ENCODE data around the gene YTHDC1.

DNA sequence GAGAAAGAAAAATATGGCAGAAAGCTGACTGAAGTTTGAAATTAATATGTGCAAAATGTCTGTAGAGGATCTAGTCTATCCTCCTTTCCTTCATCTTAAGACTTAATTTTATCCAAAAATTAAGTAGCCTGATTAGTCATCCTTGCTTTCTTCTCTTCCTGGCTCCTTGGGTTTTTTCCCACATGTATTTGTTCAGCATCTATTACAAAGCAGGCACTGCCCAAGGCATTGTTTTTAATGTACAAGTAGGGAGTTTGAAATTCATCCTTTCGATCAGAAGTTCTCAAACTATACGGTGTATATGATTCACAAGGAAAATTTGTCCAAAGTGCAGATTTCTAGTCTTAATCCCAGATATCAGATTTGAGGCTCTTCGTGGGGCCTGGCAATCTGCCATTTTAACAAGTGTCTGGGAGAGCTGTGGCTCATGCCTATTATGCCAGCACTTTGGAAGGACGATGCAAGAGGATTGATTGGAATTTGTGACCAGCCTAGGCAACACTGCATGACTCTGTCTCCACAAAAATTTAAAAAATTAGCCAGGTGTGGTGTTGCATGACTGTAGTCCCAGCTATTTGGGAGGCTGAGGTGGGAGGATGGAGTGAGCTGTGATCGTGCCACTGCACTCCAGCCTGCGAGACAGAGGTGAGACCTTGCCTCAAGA, 19.4 kb upstream of the YTHDC1 start:
- no peak for TF ChIP-seq EP300 (IDR thresholded peaks at IDR 0.05; ENCODE audit: low read depth in 2 of 2, low read length in 2 of 2)
- no peak for TF ChIP-seq EP300 (CRISPR knock-in tag; IDR thresholded peaks at IDR 0.05; ENCODE audit: borderline replicate concordance)
- no peak for TF ChIP-seq CHD4 (IDR thresholded peaks at IDR 0.05; ENCODE audit: borderline replicate concordance, low read length)
- TF ChIP-seq, protein P1, sequence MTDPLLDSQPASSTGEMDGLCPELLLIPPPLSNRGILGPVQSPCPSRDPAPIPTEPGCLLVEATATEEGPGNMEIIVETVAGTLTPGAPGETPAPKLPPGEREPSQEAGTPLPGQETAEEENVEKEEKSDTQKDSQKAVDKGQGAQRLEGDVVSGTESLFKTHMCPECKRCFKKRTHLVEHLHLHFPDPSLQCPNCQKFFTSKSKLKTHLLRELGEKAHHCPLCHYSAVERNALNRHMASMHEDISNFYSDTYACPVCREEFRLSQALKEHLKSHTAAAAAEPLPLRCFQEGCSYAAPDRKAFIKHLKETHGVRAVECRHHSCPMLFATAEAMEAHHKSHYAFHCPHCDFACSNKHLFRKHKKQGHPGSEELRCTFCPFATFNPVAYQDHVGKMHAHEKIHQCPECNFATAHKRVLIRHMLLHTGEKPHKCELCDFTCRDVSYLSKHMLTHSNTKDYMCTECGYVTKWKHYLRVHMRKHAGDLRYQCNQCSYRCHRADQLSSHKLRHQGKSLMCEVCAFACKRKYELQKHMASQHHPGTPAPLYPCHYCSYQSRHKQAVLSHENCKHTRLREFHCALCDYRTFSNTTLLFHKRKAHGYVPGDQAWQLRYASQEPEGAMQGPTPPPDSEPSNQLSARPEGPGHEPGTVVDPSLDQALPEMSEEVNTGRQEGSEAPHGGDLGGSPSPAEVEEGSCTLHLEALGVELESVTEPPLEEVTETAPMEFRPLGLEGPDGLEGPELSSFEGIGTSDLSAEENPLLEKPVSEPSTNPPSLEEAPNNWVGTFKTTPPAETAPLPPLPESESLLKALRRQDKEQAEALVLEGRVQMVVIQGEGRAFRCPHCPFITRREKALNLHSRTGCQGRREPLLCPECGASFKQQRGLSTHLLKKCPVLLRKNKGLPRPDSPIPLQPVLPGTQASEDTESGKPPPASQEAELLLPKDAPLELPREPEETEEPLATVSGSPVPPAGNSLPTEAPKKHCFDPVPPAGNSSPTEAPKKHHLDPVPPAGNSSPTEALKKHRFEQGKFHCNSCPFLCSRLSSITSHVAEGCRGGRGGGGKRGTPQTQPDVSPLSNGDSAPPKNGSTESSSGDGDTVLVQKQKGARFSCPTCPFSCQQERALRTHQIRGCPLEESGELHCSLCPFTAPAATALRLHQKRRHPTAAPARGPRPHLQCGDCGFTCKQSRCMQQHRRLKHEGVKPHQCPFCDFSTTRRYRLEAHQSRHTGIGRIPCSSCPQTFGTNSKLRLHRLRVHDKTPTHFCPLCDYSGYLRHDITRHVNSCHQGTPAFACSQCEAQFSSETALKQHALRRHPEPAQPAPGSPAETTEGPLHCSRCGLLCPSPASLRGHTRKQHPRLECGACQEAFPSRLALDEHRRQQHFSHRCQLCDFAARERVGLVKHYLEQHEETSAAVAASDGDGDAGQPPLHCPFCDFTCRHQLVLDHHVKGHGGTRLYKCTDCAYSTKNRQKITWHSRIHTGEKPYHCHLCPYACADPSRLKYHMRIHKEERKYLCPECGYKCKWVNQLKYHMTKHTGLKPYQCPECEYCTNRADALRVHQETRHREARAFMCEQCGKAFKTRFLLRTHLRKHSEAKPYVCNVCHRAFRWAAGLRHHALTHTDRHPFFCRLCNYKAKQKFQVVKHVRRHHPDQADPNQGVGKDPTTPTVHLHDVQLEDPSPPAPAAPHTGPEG (CRISPR knock-in tag; IDR thresholded peaks at IDR 0.05) = no peak
- TF ChIP-seq JUN (CRISPR knock-in tag; IDR thresholded peaks at IDR 0.05) = no peak
